Upper lobe of left lung (tissue), 6 donors: ENCODE results near the gene CRISPLD2. TPM values are rescaled to one million over a fixed set of nuclear protein-coding genes. Genes with fewer than 3 reads are reported as not detected.

Experiments
- ATAC-seq, 2 donors: fragments of 200-7000 bp; cut with Tn5 transposase; one replicate each; pipeline ENCODE4 v1.9.1; 2022; ENCODE audit warnings: mild to moderate bottlenecking in 2 of 2, moderate library complexity in 2 of 2; ENCODE audit not compliant: low FRiP score in 2 of 2
- DNase-seq, 2 donors: peaks; one replicate each; pipeline ENCODE4 v3.0.0-alpha.2; 2019 to 2020
- H3K27ac ChIP-seq, 4 donors: fragments of 200-600 bp; sonication (generic); one replicate each; pipeline ENCODE4 v1.5.1; 2016 to 2019
- H3K27me3 ChIP-seq, 4 donors: fragments of 200-600 bp; sonication (generic); one replicate each; pipeline ENCODE4 v1.5.1; 2017 to 2019
- H3K36me3 ChIP-seq, 4 donors: fragments of 200-600 bp; sonication (generic); one replicate each; pipeline ENCODE4 v1.5.1; 2016 to 2019
- H3K4me1 ChIP-seq, 4 donors: fragments of 200-600 bp; sonication (generic); one replicate each; pipeline ENCODE4 v1.5.1; 2018 to 2019
- H3K4me3 ChIP-seq, 4 donors: fragments of 200-600 bp; sonication (generic); one replicate each; pipeline ENCODE4 v1.5.1; 2017 to 2019; ENCODE audit warnings: mild to moderate bottlenecking in 2 of 4, moderate library complexity in 1 of 4
- H3K9me3 ChIP-seq, 4 donors: fragments of 200-600 bp; sonication (generic); one replicate each; pipeline ENCODE4 v1.5.1; 2018 to 2019
- EP300 ChIP-seq, 4 donors: sonication (generic); formaldehyde crosslinking; IDR thresholded peaks; one replicate each; pipeline ENCODE4 v1.5.1; 2017; ENCODE audit warnings: antibody characterized with exemption in 4 of 4, control low read depth in 2 of 4
- POLR2A ChIP-seq, 4 donors: fragments of 450-650 bp; IDR thresholded peaks; one replicate each; pipeline ENCODE4 v1.5.1; 2016 to 2017; ENCODE audit warnings: antibody characterized with exemption in 4 of 4, mild to moderate bottlenecking in 2 of 4
- POLR2AphosphoS5 ChIP-seq, 2 donors: sonication (generic); formaldehyde crosslinking; IDR thresholded peaks; one replicate each; pipeline ENCODE4 v1.5.1; 2017; ENCODE audit warnings: antibody characterized with exemption in 2 of 2
- WGBS, 2 donors: methylation state at CpG; one replicate each; pipeline ENCODE4 v1.1.5; 2017 to 2018; 5-methylcytosine and 5-hydroxymethylcytosine counted together
- total RNA-seq, 6 donors: library from RNA; depleted of rRNA in 4 of 6; stranded (reverse); fragments of >200 nt in 4 of 6; gene quantifications; one replicate each; pipeline versions ENCODE4 v1.1.0 to v1.2.1, GENCODE V29; 2016 to 2021
- TF ChIP-seq, protein P1 (sequence below), 6 experiments: fragments of 450-650 bp in 4 of 6; fragments of 200-600 bp in 2 of 6; sonication (generic) in 2 of 6; IDR thresholded peaks; one replicate each; pipeline ENCODE4 v1.5.1; 2016 to 2019; ENCODE audit warnings: antibody characterized with exemption in 6 of 6
- donor health status: DM: no; HTN: no; CAD: no; lungs with moderate emphysema.
- donor health status: DM: no; HTN: yes; CAD: no; lungs with severe emphysema.

Gene CRISPLD2
- total RNA-seq, 6 donors from 2014 or later = 30.2 to 109 (median 80.8) TPM

- peak; percentile 21 to 29 for TF ChIP-seq POLR2AphosphoS5 (IDR thresholded peaks at IDR 0.05)
- TF ChIP-seq, protein P1, sequence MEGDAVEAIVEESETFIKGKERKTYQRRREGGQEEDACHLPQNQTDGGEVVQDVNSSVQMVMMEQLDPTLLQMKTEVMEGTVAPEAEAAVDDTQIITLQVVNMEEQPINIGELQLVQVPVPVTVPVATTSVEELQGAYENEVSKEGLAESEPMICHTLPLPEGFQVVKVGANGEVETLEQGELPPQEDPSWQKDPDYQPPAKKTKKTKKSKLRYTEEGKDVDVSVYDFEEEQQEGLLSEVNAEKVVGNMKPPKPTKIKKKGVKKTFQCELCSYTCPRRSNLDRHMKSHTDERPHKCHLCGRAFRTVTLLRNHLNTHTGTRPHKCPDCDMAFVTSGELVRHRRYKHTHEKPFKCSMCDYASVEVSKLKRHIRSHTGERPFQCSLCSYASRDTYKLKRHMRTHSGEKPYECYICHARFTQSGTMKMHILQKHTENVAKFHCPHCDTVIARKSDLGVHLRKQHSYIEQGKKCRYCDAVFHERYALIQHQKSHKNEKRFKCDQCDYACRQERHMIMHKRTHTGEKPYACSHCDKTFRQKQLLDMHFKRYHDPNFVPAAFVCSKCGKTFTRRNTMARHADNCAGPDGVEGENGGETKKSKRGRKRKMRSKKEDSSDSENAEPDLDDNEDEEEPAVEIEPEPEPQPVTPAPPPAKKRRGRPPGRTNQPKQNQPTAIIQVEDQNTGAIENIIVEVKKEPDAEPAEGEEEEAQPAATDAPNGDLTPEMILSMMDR (IDR thresholded peaks at IDR 0.05) = no peak
- TF ChIP-seq EP300 (IDR thresholded peaks at IDR 0.05) = peak in 1 of 4 donors; percentile 25
- TF ChIP-seq POLR2A (IDR thresholded peaks at IDR 0.05) = no peak
- H3K27me3 ChIP-seq = no peaks in the 10 kb centered on the region
- ATAC-seq (peak in 1 of 2 donors; percentile 46), DNase-seq (no peak)
- H3K9me3 ChIP-seq = no peaks in the 10 kb centered on the region
- peak overlapping the region; percentile 50 to 86 (median 72) for H3K27ac ChIP-seq
- H3K36me3 ChIP-seq = no peaks in the 10 kb centered on the region
- WGBS, 2 donors = 45 to 49% methylated on average over 8 of the region's 8 CpGs
- H3K4me1 ChIP-seq = peaks cover 12 to 28% (median 18%) of the 10 kb centered on the region in 4 donors
- peak overlapping the region in 1 of 4 donors; percentile 65 for H3K4me3 ChIP-seq
Observed at GRCh38 chr16:84823484-84823883, 3.7 kb downstream of the CRISPLD2 start.

- peak overlapping the region; percentile 23 to 86 (median 74) for H3K27ac ChIP-seq
- ATAC-seq (no peak), DNase-seq (no peak)
- H3K4me1 ChIP-seq = peaks cover 13 to 28% (median 18%) of the 10 kb centered on the region in 4 donors
- no peaks in the 10 kb centered on the region for H3K27me3 ChIP-seq
- H3K9me3 ChIP-seq = no peaks in the 10 kb centered on the region
- TF ChIP-seq, protein P1 (IDR thresholded peaks at IDR 0.05) = no peak
- TF ChIP-seq POLR2A (IDR thresholded peaks at IDR 0.05) = no peak
- no peak for TF ChIP-seq EP300 (IDR thresholded peaks at IDR 0.05)
- TF ChIP-seq POLR2AphosphoS5 (IDR thresholded peaks at IDR 0.05) = no peak
- WGBS, 2 donors = 55 to 57% methylated on average over 5 of the region's 5 CpGs
- H3K36me3 ChIP-seq = no peaks in the 10 kb centered on the region
- H3K4me3 ChIP-seq = peak overlapping the region in 1 of 4 donors; percentile 8
Observed at GRCh38 chr16:84823926-84824325, 4.1 kb downstream of the CRISPLD2 start.

GRCh38 chr16:84825896-84826557 is 6.2 kb downstream of the CRISPLD2 start:
- ATAC-seq (no peak), DNase-seq (no peak)
- no peaks in the 10 kb centered on the region for H3K27me3 ChIP-seq
- peaks cover 0 to 10% (median 9%) of the 10 kb centered on the region in 4 donors for H3K4me1 ChIP-seq
- no peak for TF ChIP-seq POLR2AphosphoS5 (IDR thresholded peaks at IDR 0.05)
- TF ChIP-seq POLR2A (IDR thresholded peaks at IDR 0.05) = no peak
- no peak for TF ChIP-seq EP300 (IDR thresholded peaks at IDR 0.05)
- TF ChIP-seq, protein P1 (IDR thresholded peaks at IDR 0.05) = no peak
- H3K4me3 ChIP-seq = no peak overlapping the region
- WGBS, 2 donors = 84 to 85% methylated on average over 8 of the region's 8 CpGs
- H3K36me3 ChIP-seq = no peaks in the 10 kb centered on the region
- no peaks in the 10 kb centered on the region for H3K9me3 ChIP-seq
- peak overlapping the region; percentile 71 to 86 (median 76) for H3K27ac ChIP-seq

- no peaks in the 10 kb centered on the region for H3K27me3 ChIP-seq
- WGBS, 2 donors = 50 to 82% methylated on average over 13 of the region's 13 CpGs
- H3K36me3 ChIP-seq = no peaks in the 10 kb centered on the region
- peak in 1 of 2 donors; percentile 72 for DNase-seq
- TF ChIP-seq EP300 (IDR thresholded peaks at IDR 0.05) (no peak), POLR2AphosphoS5 (IDR thresholded peaks at IDR 0.05) (no peak), POLR2A (IDR thresholded peaks at IDR 0.05) (no peak)
- TF ChIP-seq, protein P1 (IDR thresholded peaks at IDR 0.05) = no peak
- ATAC-seq = peak; percentile 20 to 54
- no peak overlapping the region for H3K4me3 ChIP-seq
- H3K9me3 ChIP-seq = no peaks in the 10 kb centered on the region
- peak overlapping the region; percentile 71 to 86 (median 76) for H3K27ac ChIP-seq
- peaks cover 0 to 12% (median 10%) of the 10 kb centered on the region in 4 donors for H3K4me1 ChIP-seq
Observed at GRCh38 chr16:84826558-84826941, 6.8 kb downstream of the CRISPLD2 start.
